Measurements from ENCODE around the gene PIAS1. TPM values are rescaled to one million over a fixed set of nuclear protein-coding genes. Genes with fewer than 3 reads are reported as not detected.
"Not testable (repeated sequence)": the region's sequence is repeated elsewhere in the genome, so short reads cannot be mapped to it uniquely, and the experiment has no call there.

PIAS1 gene
- total RNA-seq, 1 donor from 2014 or later, result 13.2 TPM

GRCh38 chr15:68034081-68034480, 20.0 kb upstream of the PIAS1 start:
- no peak for DNase-seq (ENCODE audit: low spot score)
- no peak for ATAC-seq

- DNase-seq (ENCODE audit: low spot score) (no peak), ATAC-seq (no peak)
Measured at GRCh38 chr15:68034719-68035293, 19.3 kb upstream of the PIAS1 start.

GRCh38 chr15:68038246-68038645, 15.9 kb upstream of the PIAS1 start:
- no peak for DNase-seq (ENCODE audit: low spot score)
- ATAC-seq, result no peak

- DNase-seq (ENCODE audit: low spot score) (no peak), ATAC-seq (no peak)
Measured at GRCh38 chr15:68040144-68040543, 14.0 kb upstream of the PIAS1 start.

GRCh38 chr15:68042156-68042854, 11.8 kb upstream of the PIAS1 start:
- DNase-seq (ENCODE audit: low spot score) (no peak), ATAC-seq (peak; percentile 79)

GRCh38 chr15:68042855-68043222, 11.3 kb upstream of the PIAS1 start:
- peak; percentile 7 for ATAC-seq
- no peak for DNase-seq (ENCODE audit: low spot score)

GRCh38 chr15:68045289-68046265, 8.5 kb upstream of the PIAS1 start:
- no peak for ATAC-seq
- no peak for DNase-seq (ENCODE audit: low spot score)

GRCh38 chr15:68047826-68048225, 6.3 kb upstream of the PIAS1 start:
- no peak for ATAC-seq
- DNase-seq (ENCODE audit: low spot score), result no peak

- ATAC-seq, result peak; percentile 19
- no peak for DNase-seq (ENCODE audit: low spot score)
Measured at GRCh38 chr15:68051109-68051508, 3.0 kb upstream of the PIAS1 start.

- DNase-seq (ENCODE audit: low spot score), result no peak
- no peak for ATAC-seq
Measured at GRCh38 chr15:68051907-68052306, 2.2 kb upstream of the PIAS1 start.

GRCh38 chr15:68052431-68052830, 1.7 kb upstream of the PIAS1 start:
- no peak for ATAC-seq
- no peak for DNase-seq (ENCODE audit: low spot score)

GRCh38 chr15:68053001-68053400, 1.1 kb upstream of the PIAS1 start:
- DNase-seq (ENCODE audit: low spot score) (no peak), ATAC-seq (no peak)

- ATAC-seq, result peak; percentile 56
- DNase-seq (ENCODE audit: low spot score), result peak; percentile 68
Measured at GRCh38 chr15:68054628-68055223, 611 bp downstream of the PIAS1 start.

- DNase-seq (ENCODE audit: low spot score), result no peak
Measured at GRCh38 chr15:68055224-68055705, 1.1 kb downstream of the PIAS1 start.

GRCh38 chr15:68056097-68056865, 2.2 kb downstream of the PIAS1 start:
- ATAC-seq (no peak), DNase-seq (ENCODE audit: low spot score) (no peak)

More at GRCh38 chr15:68055224-68055705, 1.1 kb downstream of the PIAS1 start:
- ATAC-seq, result peak; percentile 11

- ATAC-seq (no peak), DNase-seq (ENCODE audit: low spot score) (no peak)
Measured at GRCh38 chr15:68057034-68057433, 2.9 kb downstream of the PIAS1 start.

- DNase-seq (ENCODE audit: low spot score) (no peak), ATAC-seq (no peak)
Measured at GRCh38 chr15:68057758-68058157, 3.6 kb downstream of the PIAS1 start.

- ATAC-seq; DNase-seq (ENCODE audit: low spot score): not testable (repeated sequence)
Measured at GRCh38 chr15:68058970-68059369, 4.9 kb downstream of the PIAS1 start.

- ATAC-seq (no peak), DNase-seq (ENCODE audit: low spot score) (no peak)
Measured at GRCh38 chr15:68059630-68060029, 5.5 kb downstream of the PIAS1 start.

- DNase-seq (ENCODE audit: low spot score), result no peak
- ATAC-seq, result no peak
Measured at GRCh38 chr15:68061171-68061570, 7.1 kb downstream of the PIAS1 start.

Measured in left lobe of liver (tissue), 2 donors.